Memory B cell (primary cell): Measurements from ENCODE around the gene KIRREL3.
"Not testable (repeated sequence)": the region's sequence is repeated elsewhere in the genome, so short reads cannot be mapped to it uniquely, and the experiment has no call there.

ENCODE experiments used
- ATAC-seq: fragments of 150-1000 bp; cut with Tn5 transposase; 2 replicates; pipeline ENCODE4 v1.10.0; 2021; ENCODE audit warnings: low read depth, mild to moderate bottlenecking, moderate library complexity
- DNase-seq, 2 donors: peaks; one replicate each; pipeline ENCODE4 v3.0.0; 2022; ENCODE audit warnings: low spot score in 2 of 2
- H3K27ac Mint-ChIP-seq: one replicate; pipeline ENCODE4 v1.8.0; 2022; ENCODE audit warnings: mild to moderate bottlenecking, moderate library complexity, mixed read lengths
- H3K27me3 Mint-ChIP-seq: one replicate; pipeline ENCODE4 v1.8.0; 2022; ENCODE audit warnings: mixed read lengths
- H3K36me3 Mint-ChIP-seq: one replicate; pipeline ENCODE4 v1.8.0; 2022; ENCODE audit warnings: mild to moderate bottlenecking, mixed read lengths
- H3K4me1 Mint-ChIP-seq: one replicate; pipeline ENCODE4 v1.8.0; 2022; ENCODE audit warnings: mixed read lengths
- H3K4me3 Mint-ChIP-seq: one replicate; pipeline ENCODE4 v1.8.0; 2022; ENCODE audit warnings: mild to moderate bottlenecking, moderate library complexity, mixed read lengths
- H3K9me3 Mint-ChIP-seq: one replicate; pipeline ENCODE4 v1.8.0; 2022; ENCODE audit warnings: mixed read lengths

KIRREL3 gene

GRCh38 chr11:126403022-126403581 lies 597.5 kb downstream of the KIRREL3 start:
- Mint-ChIP-seq H3K36me3 (peaks cover 4% of the 10 kb centered on the region), H3K9me3 (peaks cover 4% of the 10 kb centered on the region), H3K27me3 (peaks cover 8% of the 10 kb centered on the region), H3K4me1 (no peaks in the 10 kb centered on the region), H3K4me3 (no peak overlapping the region), H3K27ac (no peak overlapping the region)
- DNase-seq (no peak), ATAC-seq (no peak)

- H3K27ac Mint-ChIP-seq, result no peak overlapping the region
- H3K36me3 Mint-ChIP-seq, result peaks cover 4% of the 10 kb centered on the region
- DNase-seq, result no peak
- H3K9me3 Mint-ChIP-seq, result peaks cover 4% of the 10 kb centered on the region
- no peak overlapping the region for H3K4me3 Mint-ChIP-seq
- H3K27me3 Mint-ChIP-seq, result peaks cover 10% of the 10 kb centered on the region
- no peak for ATAC-seq
- H3K4me1 Mint-ChIP-seq, result no peaks in the 10 kb centered on the region
Measured at GRCh38 chr11:126400479-126400878, 600.1 kb downstream of the KIRREL3 start.

- H3K36me3 Mint-ChIP-seq, result peaks cover 4% of the 10 kb centered on the region
- DNase-seq (no peak), ATAC-seq (no peak)
- peaks cover 12% of the 10 kb centered on the region for H3K27me3 Mint-ChIP-seq
- no peak overlapping the region for H3K27ac Mint-ChIP-seq
- no peak overlapping the region for H3K4me3 Mint-ChIP-seq
- H3K4me1 Mint-ChIP-seq, result no peaks in the 10 kb centered on the region
- peaks cover 4% of the 10 kb centered on the region for H3K9me3 Mint-ChIP-seq
Measured at GRCh38 chr11:126400019-126400418, 600.6 kb downstream of the KIRREL3 start.

GRCh38 chr11:126398721-126399120 lies 601.8 kb downstream of the KIRREL3 start:
- ATAC-seq (no peak), DNase-seq (no peak)
- H3K27me3 Mint-ChIP-seq, result peaks cover 13% of the 10 kb centered on the region
- peaks cover 4% of the 10 kb centered on the region for H3K36me3 Mint-ChIP-seq
- H3K27ac Mint-ChIP-seq, result no peak overlapping the region
- peaks cover 4% of the 10 kb centered on the region for H3K9me3 Mint-ChIP-seq
- H3K4me3 Mint-ChIP-seq, result no peak overlapping the region
- no peaks in the 10 kb centered on the region for H3K4me1 Mint-ChIP-seq

- H3K4me1 Mint-ChIP-seq, result peaks cover under 1% of the 10 kb centered on the region
- H3K4me3 Mint-ChIP-seq, result no peak overlapping the region
- H3K27ac Mint-ChIP-seq, result no peak overlapping the region
- ATAC-seq (no peak), DNase-seq (no peak)
- H3K27me3 Mint-ChIP-seq, result peaks cover 13% of the 10 kb centered on the region
- peaks cover 4% of the 10 kb centered on the region for H3K9me3 Mint-ChIP-seq
- H3K36me3 Mint-ChIP-seq, result peaks cover 4% of the 10 kb centered on the region
Measured at GRCh38 chr11:126398296-126398695, 602.3 kb downstream of the KIRREL3 start.

- peaks cover 18% of the 10 kb centered on the region for H3K27me3 Mint-ChIP-seq
Measured at GRCh38 chr11:126396965-126397364, 603.6 kb downstream of the KIRREL3 start.

GRCh38 chr11:126396266-126396665 lies 604.3 kb downstream of the KIRREL3 start:
- not testable (repeated sequence) for ATAC-seq, H3K27ac Mint-ChIP-seq, H3K4me1 Mint-ChIP-seq, H3K9me3 Mint-ChIP-seq, H3K36me3 Mint-ChIP-seq, H3K4me3 Mint-ChIP-seq, DNase-seq
- peaks cover 14% of the 10 kb centered on the region for H3K27me3 Mint-ChIP-seq

More at GRCh38 chr11:126396965-126397364, 603.6 kb downstream of the KIRREL3 start:
- peaks cover 9% of the 10 kb centered on the region for H3K4me1 Mint-ChIP-seq
- DNase-seq (no peak), ATAC-seq (no peak)
- H3K36me3 Mint-ChIP-seq, result peaks cover 4% of the 10 kb centered on the region
- no peak overlapping the region for H3K4me3 Mint-ChIP-seq
- H3K9me3 Mint-ChIP-seq, result peaks cover 4% of the 10 kb centered on the region
- no peak overlapping the region for H3K27ac Mint-ChIP-seq

- peaks cover 14% of the 10 kb centered on the region for H3K27me3 Mint-ChIP-seq
- not testable (repeated sequence) for ATAC-seq, H3K9me3 Mint-ChIP-seq, H3K27ac Mint-ChIP-seq, H3K36me3 Mint-ChIP-seq, DNase-seq, H3K4me3 Mint-ChIP-seq, H3K4me1 Mint-ChIP-seq
Measured at GRCh38 chr11:126395784-126396183, 604.8 kb downstream of the KIRREL3 start.

GRCh38 chr11:126394634-126395072 lies 605.9 kb downstream of the KIRREL3 start:
- ATAC-seq, H3K36me3 Mint-ChIP-seq, H3K4me3 Mint-ChIP-seq, H3K9me3 Mint-ChIP-seq, DNase-seq, H3K27ac Mint-ChIP-seq, H3K4me1 Mint-ChIP-seq: not testable (repeated sequence)
- peaks cover 10% of the 10 kb centered on the region for H3K27me3 Mint-ChIP-seq

- H3K4me1 Mint-ChIP-seq, result peaks cover 10% of the 10 kb centered on the region
- DNase-seq, result no peak
- H3K27me3 Mint-ChIP-seq, result peaks cover 10% of the 10 kb centered on the region
- no peak overlapping the region for H3K4me3 Mint-ChIP-seq
- H3K36me3 Mint-ChIP-seq, result no peaks in the 10 kb centered on the region
- no peaks in the 10 kb centered on the region for H3K9me3 Mint-ChIP-seq
- no peak for ATAC-seq
- no peak overlapping the region for H3K27ac Mint-ChIP-seq
Measured at GRCh38 chr11:126394036-126394435, 606.5 kb downstream of the KIRREL3 start.

GRCh38 chr11:126393143-126393542 lies 607.4 kb downstream of the KIRREL3 start:
- Mint-ChIP-seq H3K9me3 (no peaks in the 10 kb centered on the region), H3K4me3 (no peak overlapping the region), H3K27me3 (peaks cover 10% of the 10 kb centered on the region), H3K27ac (no peak overlapping the region), H3K4me1 (peaks cover 10% of the 10 kb centered on the region), H3K36me3 (no peaks in the 10 kb centered on the region)
- DNase-seq, result no peak
- no peak for ATAC-seq

- no peak overlapping the region for H3K27ac Mint-ChIP-seq
- ATAC-seq, result no peak
- H3K9me3 Mint-ChIP-seq, result no peaks in the 10 kb centered on the region
Measured at GRCh38 chr11:126392633-126393013, 607.9 kb downstream of the KIRREL3 start.

GRCh38 chr11:126391970-126392632 lies 608.5 kb downstream of the KIRREL3 start:
- no peak overlapping the region for H3K4me3 Mint-ChIP-seq
- peaks cover 7% of the 10 kb centered on the region for H3K27me3 Mint-ChIP-seq
- ATAC-seq, result no peak
- H3K4me1 Mint-ChIP-seq, result peaks cover 10% of the 10 kb centered on the region
- H3K27ac Mint-ChIP-seq, result no peak overlapping the region
- no peaks in the 10 kb centered on the region for H3K9me3 Mint-ChIP-seq
- no peaks in the 10 kb centered on the region for H3K36me3 Mint-ChIP-seq
- no peak for DNase-seq

More at GRCh38 chr11:126392633-126393013, 607.9 kb downstream of the KIRREL3 start:
- no peak for DNase-seq
- Mint-ChIP-seq H3K36me3 (no peaks in the 10 kb centered on the region), H3K4me3 (no peak overlapping the region), H3K4me1 (peaks cover 10% of the 10 kb centered on the region), H3K27me3 (peaks cover 10% of the 10 kb centered on the region)

GRCh38 chr11:126391286-126391954 lies 609.1 kb downstream of the KIRREL3 start:
- Mint-ChIP-seq H3K36me3 (no peaks in the 10 kb centered on the region), H3K4me1 (peaks cover 10% of the 10 kb centered on the region), H3K27me3 (peaks cover 7% of the 10 kb centered on the region), H3K27ac (no peak overlapping the region), H3K4me3 (no peak overlapping the region), H3K9me3 (no peaks in the 10 kb centered on the region)
- ATAC-seq (no peak), DNase-seq (no peak)
